Lower leg skin (tissue), 4 donors: Measurements from ENCODE around the gene CENPO. TPM values are rescaled to one million over a fixed set of nuclear protein-coding genes. Genes with fewer than 3 reads are reported as not detected.
A peak's percentile ranks its signal among the peaks of the same experiment; 100 is the strongest.

Experiments
- DNase-seq, 2 donors: peaks; one replicate each; pipeline ENCODE4 v3.0.0-alpha.2; 2019; ENCODE audit warnings: low spot score in 2 of 2
- H3K4me3 ChIP-seq: fragments of 200-600 bp; sonication (generic); 2 replicates; pipeline ENCODE4 v1.5.1; 2017; ENCODE audit warnings: mild to moderate bottlenecking, low read depth; ENCODE audit not compliant: poor library complexity, severe bottlenecking
- CTCF ChIP-seq, 3 donors: fragments of 450-650 bp; IDR thresholded peaks; one replicate each; pipeline ENCODE4 v1.5.1; 2016; ENCODE audit warnings: antibody characterized with exemption in 3 of 3, mild to moderate bottlenecking in 3 of 3, moderate library complexity in 2 of 3
- POLR2A ChIP-seq, 2 donors: fragments of 450-650 bp; IDR thresholded peaks; one replicate each; pipeline ENCODE4 v1.6.1; 2016 to 2017; ENCODE audit warnings: antibody characterized with exemption in 2 of 2, mild to moderate bottlenecking in 1 of 2, moderate library complexity in 1 of 2
- WGBS, 2 donors: methylation state at CpG; one replicate each; pipeline ENCODE4 v1.1.5; 2018; 5-methylcytosine and 5-hydroxymethylcytosine counted together
- intact Hi-C: fragments of 100-400 bp; cut with DNase I; formaldehyde crosslinking; loops from one replicate; pipeline ENCODE4 v1.15.0; 2023; ENCODE audit warnings: low total_unique reads
- total RNA-seq, 4 donors: library from RNA; depleted of rRNA; stranded (reverse); fragments of >200 nt; gene quantifications; one replicate each; pipeline ENCODE4 v1.1.0, GENCODE V29; 2016

The CENPO gene
- total RNA-seq, 4 donors from 2014 or later, result 2.0 to 5.3 (median 2.4) TPM

- DNase-seq, result no peak
- TF ChIP-seq POLR2A (IDR thresholded peaks at IDR 0.05), result no peak
- TF ChIP-seq CTCF (IDR thresholded peaks at IDR 0.05), result no peak
- WGBS, 2 donors, result 99% methylated on average over 4 of the region's 4 CpGs
- no peak overlapping the region for H3K4me3 ChIP-seq
- intact Hi-C loops, result no loop called here
These were observed 20.5 kb downstream of the CENPO start for GRCh38 chr2:24813691-24814137.

- WGBS, 2 donors, result 90 to 96% methylated on average over 4 of the region's 4 CpGs
- DNase-seq, result no peak
- no peak for TF ChIP-seq POLR2A (IDR thresholded peaks at IDR 0.05)
- no peak for TF ChIP-seq CTCF (IDR thresholded peaks at IDR 0.05)
- H3K4me3 ChIP-seq, result no peak overlapping the region
- intact Hi-C loops, result no loop called here
These were observed 21.3 kb downstream of the CENPO start for GRCh38 chr2:24814516-24814915.

GRCh38 chr2:24815171-24815570 is 21.9 kb downstream of the CENPO start:
- DNase-seq, result no peak

GRCh38 chr2:24816404-24816803 is 23.2 kb downstream of the CENPO start:
- no peak for DNase-seq
- TF ChIP-seq POLR2A (IDR thresholded peaks at IDR 0.05) (no peak), CTCF (IDR thresholded peaks at IDR 0.05) (no peak)
- intact Hi-C loops, result no loop called here
- no peak overlapping the region for H3K4me3 ChIP-seq
- 92 to 95% methylated on average over 6 of the region's 6 CpGs for WGBS, 2 donors

More at GRCh38 chr2:24815171-24815570, 21.9 kb downstream of the CENPO start:
- intact Hi-C loops, result no loop called here
- H3K4me3 ChIP-seq, result no peak overlapping the region
- TF ChIP-seq CTCF (IDR thresholded peaks at IDR 0.05), result no peak
- no peak for TF ChIP-seq POLR2A (IDR thresholded peaks at IDR 0.05)
- 95 to 96% methylated on average over 4 of the region's 4 CpGs for WGBS, 2 donors

- no peak for TF ChIP-seq CTCF (IDR thresholded peaks at IDR 0.05)
- TF ChIP-seq POLR2A (IDR thresholded peaks at IDR 0.05), result no peak
- no peak overlapping the region for H3K4me3 ChIP-seq
- intact Hi-C loops, result no loop called here
- DNase-seq, result no peak
- WGBS, 2 donors, result 86 to 94% methylated on average over 4 of the region's 4 CpGs
These were observed 23.7 kb downstream of the CENPO start for GRCh38 chr2:24816884-24817283.

GRCh38 chr2:24818721-24819167 is 25.5 kb downstream of the CENPO start:
- peak in 1 of 2 donors; percentile 71 for DNase-seq
- no peak overlapping the region for H3K4me3 ChIP-seq
- WGBS, 2 donors, result 75 to 80% methylated on average over 9 of the region's 9 CpGs

More at GRCh38 chr2:24818721-24819167, 25.5 kb downstream of the CENPO start:
- TF ChIP-seq CTCF (IDR thresholded peaks at IDR 0.05), result no peak
- TF ChIP-seq POLR2A (IDR thresholded peaks at IDR 0.05), result no peak
- intact Hi-C loops, result no loop called here
